ENCODE measurements around the gene PNMT. TPM values are rescaled to one million over a fixed set of nuclear protein-coding genes. Genes with fewer than 3 reads are reported as not detected.

The PNMT gene
- total and polyA plus RNA-seq, 2 of the 13 experiments (the other 11 are each of a cell fraction or from before 2014, with no cell fraction given), result 0.25 TPM; not detected in 1

GRCh38 chr17:39699818-39700147, 31.5 kb downstream of the PNMT start, which contains the start of gene ERBB2 (continued):
- TF ChIP-seq, protein P1, sequence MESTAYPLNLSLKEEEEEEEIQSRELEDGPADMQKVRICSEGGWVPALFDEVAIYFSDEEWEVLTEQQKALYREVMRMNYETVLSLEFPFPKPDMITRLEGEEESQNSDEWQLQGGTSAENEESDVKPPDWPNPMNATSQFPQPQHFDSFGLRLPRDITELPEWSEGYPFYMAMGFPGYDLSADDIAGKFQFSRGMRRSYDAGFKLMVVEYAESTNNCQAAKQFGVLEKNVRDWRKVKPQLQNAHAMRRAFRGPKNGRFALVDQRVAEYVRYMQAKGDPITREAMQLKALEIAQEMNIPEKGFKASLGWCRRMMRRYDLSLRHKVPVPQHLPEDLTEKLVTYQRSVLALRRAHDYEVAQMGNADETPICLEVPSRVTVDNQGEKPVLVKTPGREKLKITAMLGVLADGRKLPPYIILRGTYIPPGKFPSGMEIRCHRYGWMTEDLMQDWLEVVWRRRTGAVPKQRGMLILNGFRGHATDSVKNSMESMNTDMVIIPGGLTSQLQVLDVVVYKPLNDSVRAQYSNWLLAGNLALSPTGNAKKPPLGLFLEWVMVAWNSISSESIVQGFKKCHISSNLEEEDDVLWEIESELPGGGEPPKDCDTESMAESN (CRISPR knock-in tag; conservative IDR thresholded peaks at IDR 0.05), result peak; percentile 45; the same call in 1 of the 2 replicates
- no peak for TF ChIP-seq SOX13 (IDR thresholded peaks at IDR 0.05)
- peak in 1 of 2 experiments; percentile 44; a peak in 2 of 4 replicates for TF ChIP-seq SOX13 (CRISPR knock-in tag; conservative IDR thresholded peaks at IDR 0.05 in 1 of 2, IDR thresholded peaks at IDR 0.05 in 1 of 2)
- TF ChIP-seq POGZ (CRISPR knock-in tag; IDR thresholded peaks at IDR 0.05), result no peak
- TF ChIP-seq ZMYM3 (CRISPR knock-in tag; IDR thresholded peaks at IDR 0.05), result no peak
- TF ChIP-seq ATAD3A (CRISPR knock-in tag; IDR thresholded peaks at IDR 0.05), result no peak
- TF ChIP-seq ZNF747 (CRISPR knock-in tag; IDR thresholded peaks at IDR 0.05; ENCODE audit: borderline replicate concordance), result no peak
- TF ChIP-seq ZBTB20 (CRISPR knock-in tag; IDR thresholded peaks at IDR 0.05; ENCODE audit: borderline replicate concordance, low read depth), result no peak
- TF ChIP-seq ELF1 (CRISPR knock-in tag; IDR thresholded peaks at IDR 0.05), result peak; percentile 26; the same call in 1 of the 2 replicates
- no peak for TF ChIP-seq NR2C2 (CRISPR knock-in tag; IDR thresholded peaks at IDR 0.05; ENCODE audit: borderline replicate concordance)
- TF ChIP-seq, protein P2, sequence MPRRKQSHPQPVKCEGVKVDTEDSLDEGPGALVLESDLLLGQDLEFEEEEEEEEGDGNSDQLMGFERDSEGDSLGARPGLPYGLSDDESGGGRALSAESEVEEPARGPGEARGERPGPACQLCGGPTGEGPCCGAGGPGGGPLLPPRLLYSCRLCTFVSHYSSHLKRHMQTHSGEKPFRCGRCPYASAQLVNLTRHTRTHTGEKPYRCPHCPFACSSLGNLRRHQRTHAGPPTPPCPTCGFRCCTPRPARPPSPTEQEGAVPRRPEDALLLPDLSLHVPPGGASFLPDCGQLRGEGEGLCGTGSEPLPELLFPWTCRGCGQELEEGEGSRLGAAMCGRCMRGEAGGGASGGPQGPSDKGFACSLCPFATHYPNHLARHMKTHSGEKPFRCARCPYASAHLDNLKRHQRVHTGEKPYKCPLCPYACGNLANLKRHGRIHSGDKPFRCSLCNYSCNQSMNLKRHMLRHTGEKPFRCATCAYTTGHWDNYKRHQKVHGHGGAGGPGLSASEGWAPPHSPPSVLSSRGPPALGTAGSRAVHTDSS (CRISPR knock-in tag; conservative IDR thresholded peaks at IDR 0.05), result no peak
- TF ChIP-seq, protein P3, sequence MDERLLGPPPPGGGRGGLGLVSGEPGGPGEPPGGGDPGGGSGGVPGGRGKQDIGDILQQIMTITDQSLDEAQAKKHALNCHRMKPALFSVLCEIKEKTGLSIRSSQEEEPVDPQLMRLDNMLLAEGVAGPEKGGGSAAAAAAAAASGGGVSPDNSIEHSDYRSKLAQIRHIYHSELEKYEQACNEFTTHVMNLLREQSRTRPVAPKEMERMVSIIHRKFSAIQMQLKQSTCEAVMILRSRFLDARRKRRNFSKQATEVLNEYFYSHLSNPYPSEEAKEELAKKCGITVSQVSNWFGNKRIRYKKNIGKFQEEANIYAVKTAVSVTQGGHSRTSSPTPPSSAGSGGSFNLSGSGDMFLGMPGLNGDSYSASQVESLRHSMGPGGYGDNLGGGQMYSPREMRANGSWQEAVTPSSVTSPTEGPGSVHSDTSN (CRISPR knock-in tag; IDR thresholded peaks at IDR 0.05), result no peak
- TF ChIP-seq, protein P4, sequence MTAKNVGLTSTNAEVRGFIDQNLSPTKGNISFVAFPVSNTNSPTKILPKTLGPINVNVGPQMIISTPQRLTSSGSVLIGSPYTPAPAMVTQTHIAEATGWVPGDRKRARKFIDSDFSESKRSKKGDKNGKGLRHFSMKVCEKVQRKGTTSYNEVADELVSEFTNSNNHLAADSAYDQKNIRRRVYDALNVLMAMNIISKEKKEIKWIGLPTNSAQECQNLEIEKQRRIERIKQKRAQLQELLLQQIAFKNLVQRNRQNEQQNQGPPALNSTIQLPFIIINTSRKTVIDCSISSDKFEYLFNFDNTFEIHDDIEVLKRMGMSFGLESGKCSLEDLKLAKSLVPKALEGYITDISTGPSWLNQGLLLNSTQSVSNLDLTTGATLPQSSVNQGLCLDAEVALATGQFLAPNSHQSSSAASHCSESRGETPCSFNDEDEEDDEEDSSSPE (CRISPR knock-in tag; IDR thresholded peaks at IDR 0.05), result peak; percentile 47; the same call in 1 of the 2 replicates
- TF ChIP-seq, protein P5, sequence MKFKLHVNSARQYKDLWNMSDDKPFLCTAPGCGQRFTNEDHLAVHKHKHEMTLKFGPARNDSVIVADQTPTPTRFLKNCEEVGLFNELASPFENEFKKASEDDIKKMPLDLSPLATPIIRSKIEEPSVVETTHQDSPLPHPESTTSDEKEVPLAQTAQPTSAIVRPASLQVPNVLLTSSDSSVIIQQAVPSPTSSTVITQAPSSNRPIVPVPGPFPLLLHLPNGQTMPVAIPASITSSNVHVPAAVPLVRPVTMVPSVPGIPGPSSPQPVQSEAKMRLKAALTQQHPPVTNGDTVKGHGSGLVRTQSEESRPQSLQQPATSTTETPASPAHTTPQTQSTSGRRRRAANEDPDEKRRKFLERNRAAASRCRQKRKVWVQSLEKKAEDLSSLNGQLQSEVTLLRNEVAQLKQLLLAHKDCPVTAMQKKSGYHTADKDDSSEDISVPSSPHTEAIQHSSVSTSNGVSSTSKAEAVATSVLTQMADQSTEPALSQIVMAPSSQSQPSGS (CRISPR knock-in tag; IDR thresholded peaks at IDR 0.05), result 0 out of 2 replicates have a peak, but pooled peaks have one; percentile 8
- no peak for TF ChIP-seq HINFP (CRISPR knock-in tag; IDR thresholded peaks at IDR 0.05; ENCODE audit: low read depth)
- TF ChIP-seq PRPF4 (IDR thresholded peaks at IDR 0.05; ENCODE audit: low read depth, low read length, poor library complexity, severe bottlenecking), result no peak
- peak; percentile 55; the same call in 1 of the 2 replicates for TF ChIP-seq DMAP1 (CRISPR knock-in tag; IDR thresholded peaks at IDR 0.05)
- 0 out of 2 replicates have a peak, but pooled peaks have one; percentile 59 for TF ChIP-seq CSRNP1 (CRISPR knock-in tag; IDR thresholded peaks at IDR 0.05)
